Activated B cell treated with CpG ODN at 0.5 μM for 24 hours (primary cell): ENCODE data around the gene IL36G. TPM values are rescaled to one million over a fixed set of nuclear protein-coding genes. Genes with fewer than 3 reads are reported as not detected.

Experiments
- ATAC-seq: fragments of 200-7000 bp; cut with Tn5 transposase; one replicate; pipeline ENCODE4 v1.10.0; 2021; ENCODE audit warnings: low read depth, mild to moderate bottlenecking, moderate library complexity
- CTCF ChIA-PET: fragments of 350-600 bp; sonication (Branson Sonifier 250); formaldehyde crosslinking; loops from one replicate; lab custom pipeline; 2021; ENCODE audit warnings: antibody characterized with exemption; lab: Charles Lee
- POLR2A ChIA-PET: fragments of 350-600 bp; sonication (Branson Sonifier 250); formaldehyde crosslinking; loops from one replicate; lab custom pipeline; 2021; ENCODE audit warnings: antibody characterized with exemption; lab: Charles Lee
- DNase-seq: peaks from one replicate; pipeline ENCODE4 v3.0.0; 2022
- H3K27ac Mint-ChIP-seq: one replicate; pipeline ENCODE4 v1.8.0; 2020; ENCODE audit warnings: mixed read lengths
- H3K27me3 Mint-ChIP-seq: one replicate; pipeline ENCODE4 v1.8.0; 2021; ENCODE audit warnings: mixed read lengths
- H3K36me3 Mint-ChIP-seq: one replicate; pipeline ENCODE4 v1.8.0; 2021; ENCODE audit warnings: low read depth, mixed read lengths
- H3K4me1 Mint-ChIP-seq: one replicate; pipeline ENCODE4 v1.8.0; 2021; ENCODE audit warnings: mixed read lengths
- H3K4me3 Mint-ChIP-seq: one replicate; pipeline ENCODE4 v1.8.0; 2020; ENCODE audit warnings: mild to moderate bottlenecking, mixed read lengths
- H3K9me3 Mint-ChIP-seq: one replicate; pipeline ENCODE4 v1.8.0; 2020; ENCODE audit warnings: mixed read lengths
- intact Hi-C: fragments of 100-400 bp; cut with micrococcal nuclease; formaldehyde crosslinking; loops from one replicate; pipeline ENCODE4 v1.15.1; 2024
- total RNA-seq: library from RNA; stranded (reverse); gene quantifications from 2 replicates; pipeline ENCODE4 v1.2.3, GENCODE V29; 2022
- TF ChIP-seq, protein P1 (sequence below): fragments of 200-600 bp; IDR thresholded peaks from one replicate; pipeline ENCODE4 v1.8.0; 2022; ENCODE audit warnings: antibody characterized with exemption, mild to moderate bottlenecking

IL36G gene
- total RNA-seq, 1 donor from 2014 or later = not detected

DNA sequence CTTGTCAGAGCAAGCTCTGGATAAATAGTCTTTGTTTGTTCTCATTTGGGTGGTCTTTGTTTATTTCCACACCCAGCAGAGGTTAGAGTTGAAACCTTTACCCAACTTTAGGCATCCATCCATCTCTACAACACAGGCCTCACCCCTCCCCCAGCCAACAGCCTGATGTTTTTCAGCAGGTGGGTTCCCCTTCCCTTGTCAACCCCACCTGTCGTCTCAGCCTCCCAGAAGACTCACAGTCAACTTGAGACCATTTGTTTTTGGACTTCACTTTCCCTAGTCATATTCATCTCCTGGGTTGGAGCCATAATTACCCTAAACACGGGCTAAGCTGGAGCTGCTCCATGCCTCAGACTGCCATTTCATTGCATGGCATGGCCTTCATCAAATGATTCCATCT, 31.7 kb upstream of the IL36G start:
- TF ChIP-seq, protein P1, sequence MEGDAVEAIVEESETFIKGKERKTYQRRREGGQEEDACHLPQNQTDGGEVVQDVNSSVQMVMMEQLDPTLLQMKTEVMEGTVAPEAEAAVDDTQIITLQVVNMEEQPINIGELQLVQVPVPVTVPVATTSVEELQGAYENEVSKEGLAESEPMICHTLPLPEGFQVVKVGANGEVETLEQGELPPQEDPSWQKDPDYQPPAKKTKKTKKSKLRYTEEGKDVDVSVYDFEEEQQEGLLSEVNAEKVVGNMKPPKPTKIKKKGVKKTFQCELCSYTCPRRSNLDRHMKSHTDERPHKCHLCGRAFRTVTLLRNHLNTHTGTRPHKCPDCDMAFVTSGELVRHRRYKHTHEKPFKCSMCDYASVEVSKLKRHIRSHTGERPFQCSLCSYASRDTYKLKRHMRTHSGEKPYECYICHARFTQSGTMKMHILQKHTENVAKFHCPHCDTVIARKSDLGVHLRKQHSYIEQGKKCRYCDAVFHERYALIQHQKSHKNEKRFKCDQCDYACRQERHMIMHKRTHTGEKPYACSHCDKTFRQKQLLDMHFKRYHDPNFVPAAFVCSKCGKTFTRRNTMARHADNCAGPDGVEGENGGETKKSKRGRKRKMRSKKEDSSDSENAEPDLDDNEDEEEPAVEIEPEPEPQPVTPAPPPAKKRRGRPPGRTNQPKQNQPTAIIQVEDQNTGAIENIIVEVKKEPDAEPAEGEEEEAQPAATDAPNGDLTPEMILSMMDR = no peak
- intact Hi-C loops = no loop called here
- H3K27me3 Mint-ChIP-seq = peaks cover 11% of the 10 kb centered on the region
- H3K9me3 Mint-ChIP-seq = no peaks in the 10 kb centered on the region
- DNase-seq (no peak), ATAC-seq (no peak)
- ChIA-PET CTCF (interaction anchor here (1.0 to 3.5 kb wide), 2 partner anchors 14 to 197 kb away, joined by 3 to 19 read pairs; no protein-coding TSS in a partner anchor), POLR2A (no interaction called here)
- H3K4me3 Mint-ChIP-seq = no peak overlapping the region
- no peak overlapping the region for H3K27ac Mint-ChIP-seq
- no peaks in the 10 kb centered on the region for H3K4me1 Mint-ChIP-seq
- no peaks in the 10 kb centered on the region for H3K36me3 Mint-ChIP-seq

DNA sequence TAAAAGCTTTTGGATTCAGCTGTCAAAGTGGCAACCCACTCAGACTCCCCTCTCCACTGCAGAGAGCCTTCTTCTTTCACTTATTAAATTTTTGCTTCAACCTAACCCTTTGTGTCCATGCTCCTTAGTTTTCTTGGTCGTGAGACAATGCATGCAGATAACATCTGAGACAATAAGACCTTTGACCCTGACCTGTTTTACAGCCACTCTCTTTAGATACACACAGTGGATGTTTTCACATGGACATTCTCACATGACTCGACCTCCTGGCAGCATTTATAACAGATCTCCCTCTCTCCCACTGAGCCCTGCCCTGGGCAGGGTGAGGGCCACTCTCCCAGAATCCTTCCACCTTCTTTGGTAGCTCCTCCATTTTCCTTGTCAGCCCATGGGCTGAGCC, 30.4 kb upstream of the IL36G start:
- TF ChIP-seq, protein P1 = no peak
- no peak for DNase-seq
- Mint-ChIP-seq H3K9me3 (no peaks in the 10 kb centered on the region), H3K27me3 (peaks cover 18% of the 10 kb centered on the region), H3K4me1 (no peaks in the 10 kb centered on the region), H3K36me3 (no peaks in the 10 kb centered on the region), H3K27ac (no peak overlapping the region), H3K4me3 (no peak overlapping the region)
- intact Hi-C loops = no loop called here
- ATAC-seq = no peak
- POLR2A ChIA-PET = no interaction called here
- CTCF ChIA-PET = interaction anchor here (1.0 to 3.5 kb wide), 2 partner anchors 13 to 16 kb away, joined by 3 to 19 read pairs; no protein-coding TSS in a partner anchor

DNA sequence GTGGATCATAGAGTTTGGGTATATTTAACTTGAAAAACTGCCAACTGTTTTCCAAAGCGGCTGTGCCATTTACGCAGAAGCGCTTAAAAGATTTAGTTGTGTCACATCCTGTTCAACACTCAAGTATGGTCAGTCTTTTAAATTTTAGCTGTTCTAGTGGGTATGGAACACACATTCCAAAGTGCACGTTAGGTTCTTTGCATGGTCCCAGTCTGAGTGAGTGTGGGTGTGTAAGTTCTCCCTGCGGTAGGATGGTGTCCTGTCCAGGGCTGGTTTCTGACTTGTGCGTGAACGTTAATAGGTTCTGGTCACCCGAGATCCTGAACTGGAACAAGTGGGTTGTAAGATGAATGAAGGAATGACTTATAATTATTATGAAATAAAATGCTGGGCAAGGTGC, 28.4 kb upstream of the IL36G start:
- H3K4me3 Mint-ChIP-seq = no peak overlapping the region
- no peak overlapping the region for H3K27ac Mint-ChIP-seq
- intact Hi-C loops = no loop called here
- DNase-seq = no peak
- no peaks in the 10 kb centered on the region for H3K36me3 Mint-ChIP-seq
- no peaks in the 10 kb centered on the region for H3K4me1 Mint-ChIP-seq
- ChIA-PET CTCF (no interaction called here), POLR2A (no interaction called here)
- H3K9me3 Mint-ChIP-seq = no peaks in the 10 kb centered on the region
- no peak for ATAC-seq
- TF ChIP-seq, protein P1 = no peak
- peaks cover 13% of the 10 kb centered on the region for H3K27me3 Mint-ChIP-seq

DNA sequence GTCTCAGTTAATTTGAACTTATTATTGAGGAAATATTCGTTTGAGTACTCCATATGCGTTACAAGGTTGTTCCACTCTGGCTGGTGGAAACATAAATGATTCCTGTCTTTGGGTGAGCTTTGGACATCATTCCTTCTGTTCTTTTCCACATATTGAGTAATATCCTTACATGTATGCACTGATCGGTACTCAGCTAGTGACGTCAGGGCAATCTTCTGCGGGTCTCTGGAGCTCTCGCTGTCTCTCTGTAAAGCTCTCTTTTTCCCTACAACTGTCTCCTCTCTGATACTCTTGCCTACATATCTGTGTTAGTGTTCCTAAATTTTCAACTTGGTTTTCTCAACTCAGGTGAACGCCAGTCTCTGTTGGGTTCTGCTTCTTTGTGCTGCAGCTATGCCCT, 23.4 kb upstream of the IL36G start:
- H3K27ac Mint-ChIP-seq = no peak overlapping the region
- ATAC-seq = no peak
- H3K36me3 Mint-ChIP-seq = no peaks in the 10 kb centered on the region
- H3K4me3 Mint-ChIP-seq = no peak overlapping the region
- H3K9me3 Mint-ChIP-seq = no peaks in the 10 kb centered on the region
- CTCF ChIA-PET = interaction anchor here (1.6 kb wide), 1 partner anchor 14 kb away, joined by 3 read pairs; no protein-coding TSS in a partner anchor
- H3K4me1 Mint-ChIP-seq = no peaks in the 10 kb centered on the region
- intact Hi-C loops = no loop called here
- H3K27me3 Mint-ChIP-seq = peaks cover 7% of the 10 kb centered on the region
- TF ChIP-seq, protein P1 = no peak
- DNase-seq = no peak
- POLR2A ChIA-PET = no interaction called here

DNA sequence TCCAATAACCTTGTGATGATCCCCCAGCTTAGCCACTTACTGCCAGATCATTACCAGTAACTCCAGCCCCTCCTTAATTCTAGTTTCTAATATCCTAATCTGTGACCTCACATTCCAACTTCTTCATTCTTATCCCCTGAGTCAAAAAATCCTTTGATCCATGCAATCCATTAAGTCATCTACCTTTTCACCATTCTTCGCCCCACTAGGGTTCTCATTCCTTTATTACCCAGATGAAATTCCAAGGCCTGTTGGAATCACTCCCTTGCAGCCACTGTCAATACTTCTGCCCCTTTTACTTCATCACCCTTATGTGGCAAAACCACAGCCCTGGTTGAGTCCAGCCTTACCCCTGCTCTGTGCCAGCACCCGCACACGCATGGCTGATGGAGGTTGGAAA, 20.3 kb upstream of the IL36G start:
- Mint-ChIP-seq H3K27ac (no peak overlapping the region), H3K9me3 (no peaks in the 10 kb centered on the region), H3K27me3 (no peaks in the 10 kb centered on the region), H3K4me1 (no peaks in the 10 kb centered on the region), H3K36me3 (no peaks in the 10 kb centered on the region), H3K4me3 (no peak overlapping the region)
- DNase-seq (no peak), ATAC-seq (no peak)
- TF ChIP-seq, protein P1 = no peak
- intact Hi-C loops = loop anchor here (5.0 kb wide), 2 partner anchors 330 to 355 kb away; no protein-coding TSS in a partner anchor
- ChIA-PET CTCF (interaction anchor here (0.7 to 3.3 kb wide), 2 partner anchors 16 to 208 kb away, joined by 3 to 11 read pairs; no protein-coding TSS in a partner anchor), POLR2A (no interaction called here)
